ENCODE measurements around the gene ENPP1. TPM values are rescaled to one million over a fixed set of nuclear protein-coding genes. Genes with fewer than 3 reads are reported as not detected.

The ENPP1 gene
- 5.2 and 8.1 TPM in 2 replicates for total RNA-seq

GRCh38 chr6:131807644-131808459, at the start of gene ENPP1:
ENPP1 (plus strand) TSS chr6:131808020; CDS start chr6:131808036, 16 bp downstream.

Small RNAs within 50 kb of the gene (small RNA-seq; reads per million reads assigned to genes)
- gene MIR548H5, result not detected
- 0.42 reads per million for gene SELENOKP2

Other genes starting within 250 kb of the ENPP1 start
- not detected in 2 replicates for gene ARG1, start 234.8 kb upstream of the ENPP1 start, total RNA-seq
- 48.7 and 51.1 TPM in 2 replicates for gene MED23, start 179.8 kb upstream of the ENPP1 start, total RNA-seq
- 0.13 TPM in 1 of 2 replicates, not detected in the other for gene ENPP3, start 170.7 kb upstream of the ENPP1 start, total RNA-seq
- gene OR2A4, start 106.6 kb upstream of the ENPP1 start, total RNA-seq, result not detected in 2 replicates
- gene CTAGE9, start 97.0 kb upstream of the ENPP1 start, total RNA-seq, result not detected in 2 replicates
- 711 and 937 TPM in 2 replicates for gene CCN2, start 143.4 kb downstream of the ENPP1 start, total RNA-seq